SH-SY5Y (cell line): ENCODE data around the gene RAD51B.

Experiments used
- GATA2 ChIP-seq: IDR thresholded peaks from 2 replicates; pipeline ENCODE4 v1.6.1; 2011; ENCODE audit warnings: mild to moderate bottlenecking, low read depth, low read length
- GATA3 ChIP-seq: IDR thresholded peaks from 2 replicates; pipeline ENCODE4 v1.6.1; 2011; ENCODE audit warnings: low read depth, mild to moderate bottlenecking, low read length, moderate library complexity

The RAD51B gene

GRCh38 chr14:68730811-68731425 is 911.3 kb downstream of the RAD51B start:
- TF ChIP-seq GATA3 (no peak), GATA2 (no peak)

GRCh38 chr14:68733086-68733914 is 913.7 kb downstream of the RAD51B start:
- TF ChIP-seq GATA3 (no peak), GATA2 (no peak)

- TF ChIP-seq GATA3 (no peak), GATA2 (no peak)
Observed at GRCh38 chr14:68734231-68734732, 914.7 kb downstream of the RAD51B start.

- TF ChIP-seq GATA2, result no peak
- no peak for TF ChIP-seq GATA3
Observed at GRCh38 chr14:68735856-68736255, 916.3 kb downstream of the RAD51B start.

GRCh38 chr14:68736471-68736871 is 916.9 kb downstream of the RAD51B start:
- TF ChIP-seq GATA3 (no peak), GATA2 (no peak)

GRCh38 chr14:68737086-68737485 is 917.5 kb downstream of the RAD51B start:
- TF ChIP-seq GATA3, result no peak
- no peak for TF ChIP-seq GATA2

- TF ChIP-seq GATA3, result no peak
- no peak for TF ChIP-seq GATA2
Observed at GRCh38 chr14:68738559-68738958, 919.0 kb downstream of the RAD51B start.

- TF ChIP-seq GATA3 (no peak), GATA2 (no peak)
Observed at GRCh38 chr14:68739701-68740100, 920.1 kb downstream of the RAD51B start.

GRCh38 chr14:68740788-68741476 is 921.4 kb downstream of the RAD51B start:
- TF ChIP-seq GATA2 (no peak), GATA3 (no peak)

GRCh38 chr14:68741477-68741791 is 921.9 kb downstream of the RAD51B start:
- TF ChIP-seq GATA2 (no peak), GATA3 (no peak)

GRCh38 chr14:68741839-68742470 is 922.4 kb downstream of the RAD51B start:
- TF ChIP-seq GATA3 (no peak), GATA2 (no peak)

GRCh38 chr14:68744613-68745012 is 925.0 kb downstream of the RAD51B start:
- TF ChIP-seq GATA2 (no peak), GATA3 (no peak)

GRCh38 chr14:68747393-68747792 is 927.8 kb downstream of the RAD51B start:
- TF ChIP-seq GATA2 (no peak), GATA3 (no peak)

- no peak for TF ChIP-seq GATA2
- TF ChIP-seq GATA3, result no peak
Observed at GRCh38 chr14:68748260-68748659, 928.7 kb downstream of the RAD51B start.
